WTC11 (cell line): Measurements from ENCODE around the gene ZFP2. TPM values are rescaled to one million over a fixed set of nuclear protein-coding genes. Genes with fewer than 3 reads are reported as not detected.

Experiments used
- ATAC-seq: fragments of 200-7000 bp; cut with Tn5 transposase; 2 replicates; pipeline ENCODE4 v1.10.0; 2021; ENCODE audit warnings: mild to moderate bottlenecking, moderate library complexity
- CTCF ChIA-PET: fragments of 300-600 bp; sonication (Branson Sonifier 250); formaldehyde crosslinking; loops from one replicate; lab custom pipeline; 2021; ENCODE audit warnings: antibody characterized with exemption; lab: Charles Lee
- POLR2A ChIA-PET: fragments of 350-600 bp; sonication (Branson Sonifier 250); formaldehyde crosslinking; loops from one replicate; lab custom pipeline; 2021; ENCODE audit warnings: antibody characterized with exemption; lab: Charles Lee
- DNase-seq: peaks from one replicate; pipeline ENCODE4 v3.0.0; 2021; ENCODE audit warnings: low spot score
- H3K27ac Mint-ChIP-seq: 2 replicates; pipeline ENCODE4 v1.8.0; 2021; ENCODE audit warnings: mixed read lengths
- H3K27me3 Mint-ChIP-seq: 2 replicates; pipeline ENCODE4 v1.8.0; 2021; ENCODE audit warnings: low read depth, mild to moderate bottlenecking, moderate library complexity, mixed read lengths
- H3K36me3 Mint-ChIP-seq: 2 replicates; pipeline ENCODE4 v1.8.0; 2021; ENCODE audit warnings: mixed read lengths
- H3K4me1 Mint-ChIP-seq: 2 replicates; pipeline ENCODE4 v1.8.0; 2022; ENCODE audit warnings: mixed read lengths
- H3K4me3 Mint-ChIP-seq: 2 replicates; pipeline ENCODE4 v1.8.0; 2021; ENCODE audit warnings: mild to moderate bottlenecking, moderate library complexity, mixed read lengths
- H3K9me3 Mint-ChIP-seq: 2 replicates; pipeline ENCODE4 v1.8.0; 2021; ENCODE audit warnings: mixed read lengths
- ATF6 ChIP-seq: sonication (generic); formaldehyde crosslinking; IDR thresholded peaks from 2 replicates; pipeline ENCODE4 v1.8.1; 2023; ENCODE audit warnings: mild to moderate bottlenecking, missing genetic modification reagents
- CBFB ChIP-seq: sonication (generic); formaldehyde crosslinking; IDR thresholded peaks from 2 replicates; pipeline ENCODE4 v1.8.1; 2022; ENCODE audit warnings: mild to moderate bottlenecking, low read depth, missing genetic modification reagents
- ETV6 ChIP-seq: sonication (generic); formaldehyde crosslinking; IDR thresholded peaks from 2 replicates; pipeline ENCODE4 v1.8.1; 2022; ENCODE audit warnings: mild to moderate bottlenecking, missing genetic modification reagents
- FOXK1 ChIP-seq: sonication (generic); formaldehyde crosslinking; IDR thresholded peaks from 2 replicates; pipeline ENCODE4 v1.8.0; 2022; ENCODE audit warnings: mild to moderate bottlenecking, moderate library complexity, missing genetic modification reagents
- FOXP1 ChIP-seq: sonication (generic); formaldehyde crosslinking; IDR thresholded peaks from 2 replicates; pipeline ENCODE4 v1.8.0; 2022; ENCODE audit warnings: missing genetic modification reagents, mild to moderate bottlenecking, moderate library complexity, borderline replicate concordance
- NFATC4 ChIP-seq: fragments of 250-450 bp; sonication (Bioruptor Pico); IDR thresholded peaks from 2 replicates; pipeline ENCODE4 v1.9.0; 2021; ENCODE audit warnings: mild to moderate bottlenecking
- NR1H2 ChIP-seq: sonication (generic); formaldehyde crosslinking; IDR thresholded peaks from 2 replicates; pipeline ENCODE4 v1.9.0; 2021; ENCODE audit warnings: mild to moderate bottlenecking, moderate library complexity, missing genetic modification reagents
- OVOL2 ChIP-seq: fragments of 250-450 bp; sonication (Bioruptor Pico); IDR thresholded peaks from 2 replicates; pipeline ENCODE4 v1.9.0; 2021; ENCODE audit warnings: mild to moderate bottlenecking, borderline replicate concordance
- PRRX2 ChIP-seq: fragments of 250-450 bp; sonication (Bioruptor Pico); IDR thresholded peaks from 2 replicates; pipeline ENCODE4 v1.8.0; 2021; ENCODE audit warnings: mild to moderate bottlenecking
- RELA ChIP-seq: sonication (generic); formaldehyde crosslinking; IDR thresholded peaks from 2 replicates; pipeline ENCODE4 v1.8.1; 2022; ENCODE audit warnings: missing genetic modification reagents, mild to moderate bottlenecking, borderline replicate concordance
- SMAD3 ChIP-seq: sonication (generic); formaldehyde crosslinking; IDR thresholded peaks from 2 replicates; pipeline ENCODE4 v1.8.0; 2022; ENCODE audit warnings: missing genetic modification reagents, mild to moderate bottlenecking, borderline replicate concordance
- SMAD4 ChIP-seq: sonication (generic); formaldehyde crosslinking; IDR thresholded peaks from 2 replicates; pipeline ENCODE4 v1.8.0; 2022; ENCODE audit warnings: mild to moderate bottlenecking, missing genetic modification reagents
- TEAD4 ChIP-seq: sonication (generic); formaldehyde crosslinking; IDR thresholded peaks from 2 replicates; pipeline ENCODE4 v1.8.0; 2022; ENCODE audit warnings: mild to moderate bottlenecking, missing genetic modification reagents
- ZNF121 ChIP-seq: sonication (generic); formaldehyde crosslinking; IDR thresholded peaks from 2 replicates; pipeline ENCODE4 v1.8.0; 2023; ENCODE audit warnings: missing genetic modification reagents
- ZNF219 ChIP-seq: sonication (generic); formaldehyde crosslinking; IDR thresholded peaks from 2 replicates; pipeline ENCODE4 v1.8.0; 2023; ENCODE audit warnings: missing genetic modification reagents, mild to moderate bottlenecking, borderline replicate concordance
- ZNF232 ChIP-seq: sonication (generic); formaldehyde crosslinking; IDR thresholded peaks from 2 replicates; pipeline ENCODE4 v1.8.0; 2022; ENCODE audit warnings: mild to moderate bottlenecking, missing genetic modification reagents
- ZNF263 ChIP-seq: sonication (generic); formaldehyde crosslinking; IDR thresholded peaks from 2 replicates; pipeline ENCODE4 v1.8.1; 2022; ENCODE audit warnings: low read depth, mild to moderate bottlenecking, moderate library complexity, missing genetic modification reagents
- ZNF281 ChIP-seq: sonication (generic); formaldehyde crosslinking; IDR thresholded peaks from 2 replicates; pipeline ENCODE4 v1.8.0; 2023; ENCODE audit warnings: mild to moderate bottlenecking, missing genetic modification reagents
- ZNF317 ChIP-seq: sonication (generic); formaldehyde crosslinking; IDR thresholded peaks from 2 replicates; pipeline ENCODE4 v1.8.1; 2023; ENCODE audit warnings: low read depth, mild to moderate bottlenecking, moderate library complexity, missing genetic modification reagents, borderline replicate concordance
- ZNF416 ChIP-seq: fragments of 250-450 bp; sonication (Bioruptor Pico); IDR thresholded peaks from 2 replicates; pipeline ENCODE4 v1.9.0; 2021; ENCODE audit warnings: mild to moderate bottlenecking, inconsistent platforms
- ZNF423 ChIP-seq: fragments of 250-450 bp; sonication (Bioruptor Pico); IDR thresholded peaks from 2 replicates; pipeline ENCODE4 v2.1.2; 2022; ENCODE audit warnings: mild to moderate bottlenecking, moderate library complexity
- ZSCAN18 ChIP-seq: fragments of 250-450 bp; sonication (Bioruptor Pico); IDR thresholded peaks from 2 replicates; pipeline ENCODE4 v2.1.2; 2022; ENCODE audit warnings: mild to moderate bottlenecking, moderate library complexity
- total RNA-seq: library from RNA; stranded (reverse); gene quantifications from 3 replicates; pipeline ENCODE4 v1.2.3, GENCODE V29; 2021
- TF ChIP-seq, protein P1 (sequence below): sonication (generic); formaldehyde crosslinking; conservative IDR thresholded peaks from 2 replicates; pipeline ENCODE4 v1.8.1; 2022; ENCODE audit warnings: mild to moderate bottlenecking, missing genetic modification reagents
- TF ChIP-seq, protein P2 (sequence below): fragments of 250-450 bp; sonication (Bioruptor Pico); IDR thresholded peaks from 2 replicates; pipeline ENCODE4 v1.9.0; 2021; ENCODE audit warnings: mild to moderate bottlenecking
- TF ChIP-seq, protein P3 (sequence below): fragments of 250-450 bp; sonication (Bioruptor Pico); IDR thresholded peaks from 2 replicates; pipeline ENCODE4 v1.9.0; 2021; ENCODE audit warnings: mild to moderate bottlenecking
- TF ChIP-seq, protein P4 (sequence below): sonication (generic); formaldehyde crosslinking; IDR thresholded peaks from 2 replicates; pipeline ENCODE4 v1.8.1; 2022; ENCODE audit warnings: low read depth, missing genetic modification reagents, borderline replicate concordance

The ZFP2 gene
- total RNA-seq, 1 experiment from 2014 or later, result 1.0 TPM

DNA sequence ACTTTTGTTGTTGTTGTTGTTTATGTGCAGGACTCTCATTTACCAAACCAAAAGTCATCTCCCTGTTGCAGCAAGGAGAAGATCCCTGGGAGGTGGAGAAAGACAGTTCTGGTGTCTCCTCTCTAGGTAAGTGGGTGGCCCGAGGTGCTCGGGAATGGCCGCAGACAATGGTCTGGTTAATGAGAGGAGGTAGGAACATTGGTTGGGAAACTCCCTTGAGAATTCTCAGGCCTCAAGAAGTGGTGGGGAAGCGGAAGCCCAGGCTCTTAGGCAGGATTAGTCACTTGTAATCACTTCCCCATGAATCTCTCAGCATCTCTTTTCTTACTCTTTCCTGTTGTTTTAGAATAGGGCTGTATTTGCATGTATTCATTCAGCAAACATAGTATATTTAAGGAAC, 28.8 kb upstream of the ZFP2 start:
- H3K4me3 Mint-ChIP-seq, result no peak overlapping the region
- POLR2A ChIA-PET, result no interaction called here
- peaks cover 3% of the 10 kb centered on the region; the same call in 1 of the 2 replicates for H3K4me1 Mint-ChIP-seq
- H3K9me3 Mint-ChIP-seq, result no peaks in the 10 kb centered on the region
- TF ChIP-seq, protein P1, sequence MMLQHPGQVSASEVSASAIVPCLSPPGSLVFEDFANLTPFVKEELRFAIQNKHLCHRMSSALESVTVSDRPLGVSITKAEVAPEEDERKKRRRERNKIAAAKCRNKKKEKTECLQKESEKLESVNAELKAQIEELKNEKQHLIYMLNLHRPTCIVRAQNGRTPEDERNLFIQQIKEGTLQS (CRISPR knock-in tag), result no peak
- no peak for TF ChIP-seq ZNF232 (CRISPR knock-in tag)
- TF ChIP-seq RELA (CRISPR knock-in tag), result no peak
- TF ChIP-seq FOXK1, result no peak
- no peak for TF ChIP-seq ZSCAN18 (CRISPR knock-in tag)
- TF ChIP-seq NFATC4 (CRISPR knock-in tag), result no peak
- TF ChIP-seq, protein P2, sequence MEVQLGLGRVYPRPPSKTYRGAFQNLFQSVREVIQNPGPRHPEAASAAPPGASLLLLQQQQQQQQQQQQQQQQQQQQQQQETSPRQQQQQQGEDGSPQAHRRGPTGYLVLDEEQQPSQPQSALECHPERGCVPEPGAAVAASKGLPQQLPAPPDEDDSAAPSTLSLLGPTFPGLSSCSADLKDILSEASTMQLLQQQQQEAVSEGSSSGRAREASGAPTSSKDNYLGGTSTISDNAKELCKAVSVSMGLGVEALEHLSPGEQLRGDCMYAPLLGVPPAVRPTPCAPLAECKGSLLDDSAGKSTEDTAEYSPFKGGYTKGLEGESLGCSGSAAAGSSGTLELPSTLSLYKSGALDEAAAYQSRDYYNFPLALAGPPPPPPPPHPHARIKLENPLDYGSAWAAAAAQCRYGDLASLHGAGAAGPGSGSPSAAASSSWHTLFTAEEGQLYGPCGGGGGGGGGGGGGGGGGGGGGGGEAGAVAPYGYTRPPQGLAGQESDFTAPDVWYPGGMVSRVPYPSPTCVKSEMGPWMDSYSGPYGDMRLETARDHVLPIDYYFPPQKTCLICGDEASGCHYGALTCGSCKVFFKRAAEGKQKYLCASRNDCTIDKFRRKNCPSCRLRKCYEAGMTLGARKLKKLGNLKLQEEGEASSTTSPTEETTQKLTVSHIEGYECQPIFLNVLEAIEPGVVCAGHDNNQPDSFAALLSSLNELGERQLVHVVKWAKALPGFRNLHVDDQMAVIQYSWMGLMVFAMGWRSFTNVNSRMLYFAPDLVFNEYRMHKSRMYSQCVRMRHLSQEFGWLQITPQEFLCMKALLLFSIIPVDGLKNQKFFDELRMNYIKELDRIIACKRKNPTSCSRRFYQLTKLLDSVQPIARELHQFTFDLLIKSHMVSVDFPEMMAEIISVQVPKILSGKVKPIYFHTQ, result no peak
- no peak for TF ChIP-seq OVOL2 (CRISPR knock-in tag)
- no peak for TF ChIP-seq ZNF423 (CRISPR knock-in tag)
- no peak for TF ChIP-seq ZNF263 (CRISPR knock-in tag)
- TF ChIP-seq ATF6, result no peak
- no peak for TF ChIP-seq PRRX2 (CRISPR knock-in tag)
- no peak for TF ChIP-seq NR1H2 (CRISPR knock-in tag)
- TF ChIP-seq FOXP1, result no peak
- TF ChIP-seq, protein P3, sequence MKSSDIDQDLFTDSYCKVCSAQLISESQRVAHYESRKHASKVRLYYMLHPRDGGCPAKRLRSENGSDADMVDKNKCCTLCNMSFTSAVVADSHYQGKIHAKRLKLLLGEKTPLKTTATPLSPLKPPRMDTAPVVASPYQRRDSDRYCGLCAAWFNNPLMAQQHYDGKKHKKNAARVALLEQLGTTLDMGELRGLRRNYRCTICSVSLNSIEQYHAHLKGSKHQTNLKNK (CRISPR knock-in tag), result no peak
- no peak for TF ChIP-seq ZNF317 (CRISPR knock-in tag)
- TF ChIP-seq ZNF121 (CRISPR knock-in tag), result no peak
- DNase-seq (no peak), ATAC-seq (no peak)
- H3K27ac Mint-ChIP-seq, result no peak overlapping the region
- CTCF ChIA-PET, result no interaction called here
- no peaks in the 10 kb centered on the region for H3K27me3 Mint-ChIP-seq
- peaks cover 58% of the 10 kb centered on the region for H3K36me3 Mint-ChIP-seq

DNA sequence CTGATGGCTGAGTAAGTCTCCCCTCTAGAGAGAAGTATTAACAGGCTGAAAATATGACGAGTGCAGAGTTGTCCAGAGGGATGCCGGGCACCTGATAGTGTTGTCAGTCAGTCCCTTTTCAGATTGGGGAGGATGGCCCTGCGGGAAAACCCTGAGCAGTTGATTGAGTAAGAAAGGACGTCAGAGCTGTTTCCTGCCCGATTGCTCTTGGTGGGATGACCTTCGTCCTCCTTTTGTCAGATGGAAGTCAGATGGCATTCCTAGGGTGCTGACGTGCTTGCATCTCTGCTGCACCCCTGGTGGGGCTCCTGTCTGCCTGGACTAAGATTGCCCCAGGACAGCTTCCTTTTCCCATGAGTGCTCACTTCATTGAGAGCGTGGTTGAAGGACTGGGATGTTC, 26.1 kb upstream of the ZFP2 start:
- no peak overlapping the region for H3K27ac Mint-ChIP-seq
- TF ChIP-seq ETV6 (CRISPR knock-in tag) (no peak), ZNF416 (no peak), ZNF281 (CRISPR knock-in tag) (no peak), ZNF219 (CRISPR knock-in tag) (no peak), TEAD4 (CRISPR knock-in tag) (no peak), SMAD4 (no peak), SMAD3 (no peak), NR1H2 (CRISPR knock-in tag) (no peak), OVOL2 (CRISPR knock-in tag) (no peak), CBFB (CRISPR knock-in tag) (no peak), ZNF423 (CRISPR knock-in tag) (no peak)
- TF ChIP-seq, protein P4, sequence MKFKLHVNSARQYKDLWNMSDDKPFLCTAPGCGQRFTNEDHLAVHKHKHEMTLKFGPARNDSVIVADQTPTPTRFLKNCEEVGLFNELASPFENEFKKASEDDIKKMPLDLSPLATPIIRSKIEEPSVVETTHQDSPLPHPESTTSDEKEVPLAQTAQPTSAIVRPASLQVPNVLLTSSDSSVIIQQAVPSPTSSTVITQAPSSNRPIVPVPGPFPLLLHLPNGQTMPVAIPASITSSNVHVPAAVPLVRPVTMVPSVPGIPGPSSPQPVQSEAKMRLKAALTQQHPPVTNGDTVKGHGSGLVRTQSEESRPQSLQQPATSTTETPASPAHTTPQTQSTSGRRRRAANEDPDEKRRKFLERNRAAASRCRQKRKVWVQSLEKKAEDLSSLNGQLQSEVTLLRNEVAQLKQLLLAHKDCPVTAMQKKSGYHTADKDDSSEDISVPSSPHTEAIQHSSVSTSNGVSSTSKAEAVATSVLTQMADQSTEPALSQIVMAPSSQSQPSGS (CRISPR knock-in tag), result no peak

More for the DNA sequence above, 26.1 kb upstream of the ZFP2 start:
- Mint-ChIP-seq H3K36me3 (peaks cover 76% of the 10 kb centered on the region), H3K9me3 (peaks cover 3% of the 10 kb centered on the region; the same call in 1 of the 2 replicates), H3K4me3 (no peak overlapping the region), H3K4me1 (no peaks in the 10 kb centered on the region), H3K27me3 (no peaks in the 10 kb centered on the region)
- DNase-seq (no peak), ATAC-seq (no peak)
- ChIA-PET CTCF (no interaction called here), POLR2A (no interaction called here)
